Measurements from ENCODE around the gene ETFB. TPM values are rescaled to one million over a fixed set of nuclear protein-coding genes. Genes with fewer than 3 reads are reported as not detected.

The ETFB gene
- polyA plus RNA-seq, 1 of the 3 experiments (the other 2 are of a cell fraction) = 169 TPM

DNA sequence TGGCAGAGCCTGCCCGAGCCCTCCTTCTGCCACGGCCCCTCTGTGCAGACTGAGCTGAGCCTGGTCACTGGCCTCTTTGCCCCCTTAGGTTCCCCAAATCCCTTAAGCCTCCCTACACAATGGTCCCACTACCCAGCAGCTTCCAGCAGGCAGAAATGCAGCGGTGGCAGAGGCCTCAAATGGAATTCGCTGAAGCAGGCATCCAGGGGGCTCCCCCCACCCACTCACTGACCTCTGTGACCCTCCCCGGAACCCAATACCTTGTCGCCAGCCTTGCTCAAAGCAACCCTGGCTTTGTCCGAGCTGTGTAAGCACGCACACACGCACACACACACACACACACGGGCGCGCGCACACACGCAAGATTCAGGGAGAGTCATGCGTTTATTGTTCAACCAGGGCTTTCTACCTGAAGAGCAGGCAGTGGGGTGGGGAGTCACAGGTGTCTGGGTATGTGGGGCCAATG lies 21.8 kb upstream of the ETFB start, which contains the start of gene LIM2 (continued):
- TF ChIP-seq, protein P1, sequence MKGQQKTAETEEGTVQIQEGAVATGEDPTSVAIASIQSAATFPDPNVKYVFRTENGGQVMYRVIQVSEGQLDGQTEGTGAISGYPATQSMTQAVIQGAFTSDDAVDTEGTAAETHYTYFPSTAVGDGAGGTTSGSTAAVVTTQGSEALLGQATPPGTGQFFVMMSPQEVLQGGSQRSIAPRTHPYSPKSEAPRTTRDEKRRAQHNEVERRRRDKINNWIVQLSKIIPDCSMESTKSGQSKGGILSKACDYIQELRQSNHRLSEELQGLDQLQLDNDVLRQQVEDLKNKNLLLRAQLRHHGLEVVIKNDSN (IDR thresholded peaks at IDR 0.05; ENCODE audit: borderline replicate concordance, low read depth) = no peak
- TF ChIP-seq EP300 (IDR thresholded peaks at IDR 0.05; ENCODE audit: borderline replicate concordance in 1 of 2, low read depth in 1 of 2, low read length in 1 of 2) (no peak), TAF1 (IDR thresholded peaks at IDR 0.05; ENCODE audit: borderline replicate concordance, low read depth, low read length) (no peak), FOXJ3 (CRISPR knock-in tag; IDR thresholded peaks at IDR 0.05) (no peak), FOSL2 (IDR thresholded peaks at IDR 0.05; ENCODE audit: borderline replicate concordance, low read depth) (no peak), RFX5 (IDR thresholded peaks at IDR 0.05; ENCODE audit: low read length) (no peak), RAD21 (IDR thresholded peaks at IDR 0.05; ENCODE audit: low read length) (no peak), NFIC (IDR thresholded peaks at IDR 0.05; ENCODE audit: borderline replicate concordance) (no peak)
- TF ChIP-seq, protein P2, sequence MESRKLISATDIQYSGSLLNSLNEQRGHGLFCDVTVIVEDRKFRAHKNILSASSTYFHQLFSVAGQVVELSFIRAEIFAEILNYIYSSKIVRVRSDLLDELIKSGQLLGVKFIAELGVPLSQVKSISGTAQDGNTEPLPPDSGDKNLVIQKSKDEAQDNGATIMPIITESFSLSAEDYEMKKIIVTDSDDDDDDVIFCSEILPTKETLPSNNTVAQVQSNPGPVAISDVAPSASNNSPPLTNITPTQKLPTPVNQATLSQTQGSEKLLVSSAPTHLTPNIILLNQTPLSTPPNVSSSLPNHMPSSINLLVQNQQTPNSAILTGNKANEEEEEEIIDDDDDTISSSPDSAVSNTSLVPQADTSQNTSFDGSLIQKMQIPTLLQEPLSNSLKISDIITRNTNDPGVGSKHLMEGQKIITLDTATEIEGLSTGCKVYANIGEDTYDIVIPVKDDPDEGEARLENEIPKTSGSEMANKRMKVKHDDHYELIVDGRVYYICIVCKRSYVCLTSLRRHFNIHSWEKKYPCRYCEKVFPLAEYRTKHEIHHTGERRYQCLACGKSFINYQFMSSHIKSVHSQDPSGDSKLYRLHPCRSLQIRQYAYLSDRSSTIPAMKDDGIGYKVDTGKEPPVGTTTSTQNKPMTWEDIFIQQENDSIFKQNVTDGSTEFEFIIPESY (IDR thresholded peaks at IDR 0.05; ENCODE audit: borderline replicate concordance, low read depth) = no peak
- TF ChIP-seq, protein P3, sequence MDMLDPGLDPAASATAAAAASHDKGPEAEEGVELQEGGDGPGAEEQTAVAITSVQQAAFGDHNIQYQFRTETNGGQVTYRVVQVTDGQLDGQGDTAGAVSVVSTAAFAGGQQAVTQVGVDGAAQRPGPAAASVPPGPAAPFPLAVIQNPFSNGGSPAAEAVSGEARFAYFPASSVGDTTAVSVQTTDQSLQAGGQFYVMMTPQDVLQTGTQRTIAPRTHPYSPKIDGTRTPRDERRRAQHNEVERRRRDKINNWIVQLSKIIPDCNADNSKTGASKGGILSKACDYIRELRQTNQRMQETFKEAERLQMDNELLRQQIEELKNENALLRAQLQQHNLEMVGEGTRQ (IDR thresholded peaks at IDR 0.05; ENCODE audit: borderline replicate concordance, low read depth, low read length) = no peak

DNA sequence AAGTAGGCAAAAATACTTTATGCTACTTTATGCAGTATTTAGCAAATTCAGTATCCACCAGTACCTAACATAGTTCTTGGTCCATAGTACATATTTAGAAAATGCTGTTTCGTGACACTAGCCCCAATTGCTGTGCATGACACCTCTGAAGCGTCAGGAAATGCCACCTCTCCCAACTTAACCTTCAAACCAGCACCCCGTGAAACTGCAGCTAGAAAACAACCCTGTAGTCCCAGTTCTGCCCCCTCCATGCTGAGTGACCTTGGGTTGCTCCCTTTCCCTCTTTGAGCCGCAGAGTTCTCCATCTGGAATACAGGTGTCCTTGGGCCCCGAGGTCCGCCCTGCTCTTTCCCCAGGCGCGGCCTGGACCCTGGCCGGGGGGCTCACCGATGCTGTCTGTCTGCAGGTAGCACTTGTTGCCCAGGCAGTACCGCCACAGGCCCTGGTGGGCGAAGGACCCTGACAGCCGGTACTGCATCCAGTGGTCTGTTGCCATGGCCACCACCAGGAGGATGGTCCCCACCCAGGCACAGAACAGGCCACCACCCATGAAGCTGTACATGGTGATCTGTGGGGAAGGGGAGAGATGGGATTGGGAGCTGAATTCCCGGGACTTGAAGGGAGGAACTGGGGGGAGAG lies 20.8 kb upstream of the ETFB start:
- Histone ChIP-seq H3K9me2 (no peaks in the 10 kb centered on the region), H3K4me1 (ENCODE audit: control insufficient read depth in 1 of 2, insufficient read depth in 2 of 2, low read depth in 1 of 2, low read length in 1 of 2) (no peaks in the 10 kb centered on the region), H2AFZ (ENCODE audit: low read depth) (no peak overlapping the region), H3K36me3 (replicated peaks in 1 of 2; ENCODE audit: control insufficient read depth in 1 of 2, insufficient read depth in 2 of 2, low read length in 1 of 2) (no peaks in the 10 kb centered on the region), H3K4me2 (no peak overlapping the region), H3K9ac (no peak overlapping the region), H3K27me3 (ENCODE audit: insufficient read depth) (no peaks in the 10 kb centered on the region), H3K9me3 (no peaks in the 10 kb centered on the region), H4K20me1 (ENCODE audit: insufficient read depth) (no peaks in the 10 kb centered on the region), H3K27ac (ENCODE audit: low read depth in 2 of 2, low read length in 1 of 2) (no peak overlapping the region), H3K4me3 (ENCODE audit: low read depth in 2 of 2, low read length in 1 of 2) (no peak overlapping the region), H3F3A (replicated peaks; ENCODE audit: insufficient read depth) (no peaks in the 10 kb centered on the region), H3K79me2 (ENCODE audit: insufficient read depth) (no peaks in the 10 kb centered on the region)
- WGBS (ENCODE audit: low lambda C conversion rate) = 57% methylated on average over 7 of the region's 14 CpGs
- ChIA-PET CTCF (interaction anchor here (1.5 to 2.5 kb wide), 2 partner anchors 11 to 274 kb away, joined by 3 to 10 read pairs; no protein-coding TSS in a partner anchor), POLR2A (no interaction called here)
- DNase-seq = no peak
- no peak for TF ChIP-seq MXI1 (IDR thresholded peaks at IDR 0.05; ENCODE audit: low read depth, low read length)
- TF ChIP-seq FOXM1 (IDR thresholded peaks at IDR 0.05; ENCODE audit: low read depth) = no peak
- TF ChIP-seq CHD2 (IDR thresholded peaks at IDR 0.05; ENCODE audit: low read length, partially characterized antibody) = no peak
- no peak for TF ChIP-seq YY1 (IDR thresholded peaks at IDR 0.05; ENCODE audit: low read depth)
- no peak for TF ChIP-seq EZH2phosphoT487 (IDR thresholded peaks at IDR 0.05; ENCODE audit: borderline replicate concordance, low read depth)
- no peak for TF ChIP-seq POLR2AphosphoS5 (IDR thresholded peaks at IDR 0.05; ENCODE audit: low read depth, low read length)
- TF ChIP-seq GATA2 (CRISPR knock-in tag; IDR thresholded peaks at IDR 0.05) = no peak
- no peak for TF ChIP-seq FOXJ3 (CRISPR knock-in tag; IDR thresholded peaks at IDR 0.05)
- TF ChIP-seq, protein P4, sequence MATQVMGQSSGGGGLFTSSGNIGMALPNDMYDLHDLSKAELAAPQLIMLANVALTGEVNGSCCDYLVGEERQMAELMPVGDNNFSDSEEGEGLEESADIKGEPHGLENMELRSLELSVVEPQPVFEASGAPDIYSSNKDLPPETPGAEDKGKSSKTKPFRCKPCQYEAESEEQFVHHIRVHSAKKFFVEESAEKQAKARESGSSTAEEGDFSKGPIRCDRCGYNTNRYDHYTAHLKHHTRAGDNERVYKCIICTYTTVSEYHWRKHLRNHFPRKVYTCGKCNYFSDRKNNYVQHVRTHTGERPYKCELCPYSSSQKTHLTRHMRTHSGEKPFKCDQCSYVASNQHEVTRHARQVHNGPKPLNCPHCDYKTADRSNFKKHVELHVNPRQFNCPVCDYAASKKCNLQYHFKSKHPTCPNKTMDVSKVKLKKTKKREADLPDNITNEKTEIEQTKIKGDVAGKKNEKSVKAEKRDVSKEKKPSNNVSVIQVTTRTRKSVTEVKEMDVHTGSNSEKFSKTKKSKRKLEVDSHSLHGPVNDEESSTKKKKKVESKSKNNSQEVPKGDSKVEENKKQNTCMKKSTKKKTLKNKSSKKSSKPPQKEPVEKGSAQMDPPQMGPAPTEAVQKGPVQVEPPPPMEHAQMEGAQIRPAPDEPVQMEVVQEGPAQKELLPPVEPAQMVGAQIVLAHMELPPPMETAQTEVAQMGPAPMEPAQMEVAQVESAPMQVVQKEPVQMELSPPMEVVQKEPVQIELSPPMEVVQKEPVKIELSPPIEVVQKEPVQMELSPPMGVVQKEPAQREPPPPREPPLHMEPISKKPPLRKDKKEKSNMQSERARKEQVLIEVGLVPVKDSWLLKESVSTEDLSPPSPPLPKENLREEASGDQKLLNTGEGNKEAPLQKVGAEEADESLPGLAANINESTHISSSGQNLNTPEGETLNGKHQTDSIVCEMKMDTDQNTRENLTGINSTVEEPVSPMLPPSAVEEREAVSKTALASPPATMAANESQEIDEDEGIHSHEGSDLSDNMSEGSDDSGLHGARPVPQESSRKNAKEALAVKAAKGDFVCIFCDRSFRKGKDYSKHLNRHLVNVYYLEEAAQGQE (IDR thresholded peaks at IDR 0.05; ENCODE audit: low read depth, low read length) = no peak
- TF ChIP-seq, protein P5, sequence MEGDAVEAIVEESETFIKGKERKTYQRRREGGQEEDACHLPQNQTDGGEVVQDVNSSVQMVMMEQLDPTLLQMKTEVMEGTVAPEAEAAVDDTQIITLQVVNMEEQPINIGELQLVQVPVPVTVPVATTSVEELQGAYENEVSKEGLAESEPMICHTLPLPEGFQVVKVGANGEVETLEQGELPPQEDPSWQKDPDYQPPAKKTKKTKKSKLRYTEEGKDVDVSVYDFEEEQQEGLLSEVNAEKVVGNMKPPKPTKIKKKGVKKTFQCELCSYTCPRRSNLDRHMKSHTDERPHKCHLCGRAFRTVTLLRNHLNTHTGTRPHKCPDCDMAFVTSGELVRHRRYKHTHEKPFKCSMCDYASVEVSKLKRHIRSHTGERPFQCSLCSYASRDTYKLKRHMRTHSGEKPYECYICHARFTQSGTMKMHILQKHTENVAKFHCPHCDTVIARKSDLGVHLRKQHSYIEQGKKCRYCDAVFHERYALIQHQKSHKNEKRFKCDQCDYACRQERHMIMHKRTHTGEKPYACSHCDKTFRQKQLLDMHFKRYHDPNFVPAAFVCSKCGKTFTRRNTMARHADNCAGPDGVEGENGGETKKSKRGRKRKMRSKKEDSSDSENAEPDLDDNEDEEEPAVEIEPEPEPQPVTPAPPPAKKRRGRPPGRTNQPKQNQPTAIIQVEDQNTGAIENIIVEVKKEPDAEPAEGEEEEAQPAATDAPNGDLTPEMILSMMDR (IDR thresholded peaks at IDR 0.05) = no peak
- TF ChIP-seq MEF2A (IDR thresholded peaks at IDR 0.05; ENCODE audit: borderline replicate concordance, low read depth) = no peak
- TF ChIP-seq EP300 (IDR thresholded peaks at IDR 0.05; ENCODE audit: borderline replicate concordance in 1 of 2, low read depth in 1 of 2, low read length in 1 of 2) = no peak
